ENCODE data around the gene ERC2. TPM values are rescaled to one million over a fixed set of nuclear protein-coding genes. Genes with fewer than 3 reads are reported as not detected.

ERC2 gene
- total RNA-seq, 2 donors from 2014 or later, result 16.1 to 22.8 TPM

- 78% methylated on average over 7 of the region's 10 CpGs; no CpG with 5 or more reads in 1 of the 2 experiments for WGBS, 2 experiments (ENCODE audit: insufficient coverage in 1 of 2, insufficient read length in 1 of 2)
- Mint-ChIP-seq H3K27me3 (ENCODE audit: insufficient read depth) (peaks cover 52% of the 10 kb centered on the region), H3K36me3 (ENCODE audit: low read depth) (no peaks in the 10 kb centered on the region), H3K4me1 (peaks cover 22% of the 10 kb centered on the region), H3K9me3 (no peaks in the 10 kb centered on the region), H3K4me3 (no peak overlapping the region), H3K27ac (no peak overlapping the region)
- TF ChIP-seq CTCF (conservative IDR thresholded peaks at IDR 0.05), result no peak
- Histone ChIP-seq H3K27me3 (ENCODE audit: control insufficient read depth, insufficient read depth, low read length, poor library complexity, severe bottlenecking) (no peaks in the 10 kb centered on the region), H3K36me3 (ENCODE audit: control insufficient read depth, insufficient read depth, low read length) (no peaks in the 10 kb centered on the region), H3K9ac (ENCODE audit: extremely low read depth, low read length, poor library complexity, severe bottlenecking) (no peak overlapping the region), H3K9me3 (ENCODE audit: control insufficient read depth, low read length) (no peaks in the 10 kb centered on the region), H3K27ac (ENCODE audit: low read depth, low read length) (no peak overlapping the region), H3K4me1 (ENCODE audit: control insufficient read depth, insufficient read depth, low read length) (no peaks in the 10 kb centered on the region), H3K4me3 (ENCODE audit: low read length) (no peak overlapping the region)
- no peak for DNase-seq
These were observed 821.2 kb downstream of the ERC2 start for GRCh38 chr3:55647063-55647462.

- Mint-ChIP-seq H3K36me3 (ENCODE audit: low read depth) (no peaks in the 10 kb centered on the region), H3K9me3 (no peaks in the 10 kb centered on the region), H3K27me3 (ENCODE audit: insufficient read depth) (peaks cover 44% of the 10 kb centered on the region), H3K4me3 (no peak overlapping the region), H3K27ac (no peak overlapping the region), H3K4me1 (peaks cover 22% of the 10 kb centered on the region)
- no peaks in the 10 kb centered on the region for H3K9me3 ChIP-seq (ENCODE audit: control insufficient read depth, low read length)
- no peaks in the 10 kb centered on the region for H3K36me3 ChIP-seq (ENCODE audit: control insufficient read depth, insufficient read depth, low read length)
- WGBS, 2 experiments (ENCODE audit: insufficient coverage in 1 of 2, insufficient read length in 1 of 2), result 91 to 95% methylated on average over 3 of the region's 3 CpGs
- H3K9ac ChIP-seq (ENCODE audit: extremely low read depth, low read length, poor library complexity, severe bottlenecking), result no peak overlapping the region
- H3K27ac ChIP-seq (ENCODE audit: low read depth, low read length), result no peak overlapping the region
- no peak for TF ChIP-seq CTCF (conservative IDR thresholded peaks at IDR 0.05)
- H3K27me3 ChIP-seq (ENCODE audit: control insufficient read depth, insufficient read depth, low read length, poor library complexity, severe bottlenecking), result no peaks in the 10 kb centered on the region
- no peak overlapping the region for H3K4me3 ChIP-seq (ENCODE audit: low read length)
- no peak for DNase-seq
- H3K4me1 ChIP-seq (ENCODE audit: control insufficient read depth, insufficient read depth, low read length), result no peaks in the 10 kb centered on the region
These were observed 822.1 kb downstream of the ERC2 start for GRCh38 chr3:55646121-55646520.

- Histone ChIP-seq H3K36me3 (ENCODE audit: control insufficient read depth, insufficient read depth, low read length) (no peaks in the 10 kb centered on the region), H3K4me1 (ENCODE audit: control insufficient read depth, insufficient read depth, low read length) (no peaks in the 10 kb centered on the region), H3K27ac (ENCODE audit: low read depth, low read length) (no peak overlapping the region), H3K4me3 (ENCODE audit: low read length) (no peak overlapping the region), H3K27me3 (ENCODE audit: control insufficient read depth, insufficient read depth, low read length, poor library complexity, severe bottlenecking) (no peaks in the 10 kb centered on the region), H3K9ac (ENCODE audit: extremely low read depth, low read length, poor library complexity, severe bottlenecking) (no peak overlapping the region), H3K9me3 (ENCODE audit: control insufficient read depth, low read length) (no peaks in the 10 kb centered on the region)
- WGBS, 2 experiments (ENCODE audit: insufficient coverage in 1 of 2, insufficient read length in 1 of 2), result 38 to 79% methylated on average over 1 to 4 of the region's 4 CpGs
- no peaks in the 10 kb centered on the region for H3K9me3 Mint-ChIP-seq
- H3K27me3 Mint-ChIP-seq (ENCODE audit: insufficient read depth), result peaks cover 37% of the 10 kb centered on the region
- no peaks in the 10 kb centered on the region for H3K36me3 Mint-ChIP-seq (ENCODE audit: low read depth)
- DNase-seq, result no peak
- TF ChIP-seq CTCF (conservative IDR thresholded peaks at IDR 0.05), result no peak
- peaks cover 22% of the 10 kb centered on the region for H3K4me1 Mint-ChIP-seq
- H3K4me3 Mint-ChIP-seq, result no peak overlapping the region
- H3K27ac Mint-ChIP-seq, result no peak overlapping the region
These were observed 822.8 kb downstream of the ERC2 start for GRCh38 chr3:55645422-55645821.
